Measurements from ENCODE around the gene RSU1. TPM values are rescaled to one million over a fixed set of nuclear protein-coding genes. Genes with fewer than 3 reads are reported as not detected.

The RSU1 gene
- total and polyA plus RNA-seq, 2 of the 13 experiments (the other 11 are each of a cell fraction or from before 2014, with no cell fraction given) = 32.3 to 35.1 TPM

GRCh38 chr10:16656895-16657294 lies 160.3 kb downstream of the RSU1 start (continued):
- TF ChIP-seq, protein P1, sequence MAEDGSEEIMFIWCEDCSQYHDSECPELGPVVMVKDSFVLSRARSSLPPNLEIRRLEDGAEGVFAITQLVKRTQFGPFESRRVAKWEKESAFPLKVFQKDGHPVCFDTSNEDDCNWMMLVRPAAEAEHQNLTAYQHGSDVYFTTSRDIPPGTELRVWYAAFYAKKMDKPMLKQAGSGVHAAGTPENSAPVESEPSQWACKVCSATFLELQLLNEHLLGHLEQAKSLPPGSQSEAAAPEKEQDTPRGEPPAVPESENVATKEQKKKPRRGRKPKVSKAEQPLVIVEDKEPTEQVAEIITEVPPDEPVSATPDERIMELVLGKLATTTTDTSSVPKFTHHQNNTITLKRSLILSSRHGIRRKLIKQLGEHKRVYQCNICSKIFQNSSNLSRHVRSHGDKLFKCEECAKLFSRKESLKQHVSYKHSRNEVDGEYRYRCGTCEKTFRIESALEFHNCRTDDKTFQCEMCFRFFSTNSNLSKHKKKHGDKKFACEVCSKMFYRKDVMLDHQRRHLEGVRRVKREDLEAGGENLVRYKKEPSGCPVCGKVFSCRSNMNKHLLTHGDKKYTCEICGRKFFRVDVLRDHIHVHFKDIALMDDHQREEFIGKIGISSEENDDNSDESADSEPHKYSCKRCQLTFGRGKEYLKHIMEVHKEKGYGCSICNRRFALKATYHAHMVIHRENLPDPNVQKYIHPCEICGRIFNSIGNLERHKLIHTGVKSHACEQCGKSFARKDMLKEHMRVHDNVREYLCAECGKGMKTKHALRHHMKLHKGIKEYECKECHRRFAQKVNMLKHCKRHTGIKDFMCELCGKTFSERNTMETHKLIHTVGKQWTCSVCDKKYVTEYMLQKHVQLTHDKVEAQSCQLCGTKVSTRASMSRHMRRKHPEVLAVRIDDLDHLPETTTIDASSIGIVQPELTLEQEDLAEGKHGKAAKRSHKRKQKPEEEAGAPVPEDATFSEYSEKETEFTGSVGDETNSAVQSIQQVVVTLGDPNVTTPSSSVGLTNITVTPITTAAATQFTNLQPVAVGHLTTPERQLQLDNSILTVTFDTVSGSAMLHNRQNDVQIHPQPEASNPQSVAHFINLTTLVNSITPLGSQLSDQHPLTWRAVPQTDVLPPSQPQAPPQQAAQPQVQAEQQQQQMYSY (CRISPR knock-in tag; IDR thresholded peaks at IDR 0.05) = no peak
- TF ChIP-seq POLR2A (IDR thresholded peaks at IDR 0.05; ENCODE audit: insufficient read depth in 1 of 2, low read depth in 2 of 2, low read length in 2 of 2) (no peak), EEA1 (CRISPR knock-in tag; IDR thresholded peaks at IDR 0.05; ENCODE audit: borderline replicate concordance) (no peak), CEBPB (IDR thresholded peaks at IDR 0.05; ENCODE audit: borderline replicate concordance, low read depth, low read length) (no peak)

GRCh38 chr10:16653224-16653623 lies 164.0 kb downstream of the RSU1 start:
- H3K9me3 ChIP-seq (ENCODE audit: low read length) = no peaks in the 10 kb centered on the region
- H2AFZ ChIP-seq (ENCODE audit: low read length) = no peak overlapping the region
- ChIA-PET POLR2A (no interaction called here), CTCF (ENCODE audit: low intra/inter-chr PET ratio, low total read pairs) (no interaction called here)
- no peaks in the 10 kb centered on the region for H3K36me3 ChIP-seq (replicated peaks in 1 of 2; ENCODE audit: control insufficient read depth in 1 of 2, insufficient read depth in 2 of 2, low read length in 2 of 2)
- H3K27me3 ChIP-seq (ENCODE audit: control insufficient read depth in 1 of 2, insufficient read depth in 2 of 2, low read length in 2 of 2) = no peaks in the 10 kb centered on the region
- H3K9ac ChIP-seq (ENCODE audit: insufficient read depth, low read depth, low read length) = no peak overlapping the region
- no TSS peak for BruUV-seq (replicated peaks)
- WGBS (ENCODE audit: low lambda C conversion rate) = 90% methylated on average over 4 of the region's 4 CpGs
- no peak overlapping the region for H3K4me3 ChIP-seq (replicated peaks in 1 of 3; ENCODE audit: insufficient read depth in 1 of 3, low read depth in 2 of 3, low read length in 3 of 3)
- H3K27ac ChIP-seq (ENCODE audit: extremely low read length, insufficient read depth, low read length) = no peak overlapping the region
- DNase-seq (ENCODE audit: low spot score) (no peak), ATAC-seq (no peak), FAIRE-seq (no peak)
- H4K20me1 ChIP-seq (ENCODE audit: insufficient read depth, low read length) = no peaks in the 10 kb centered on the region
- no peaks in the 10 kb centered on the region for H3K79me2 ChIP-seq (ENCODE audit: insufficient read depth, low read length)
- intact Hi-C loops (cut with micrococcal nuclease; ENCODE audit: unreplicated experiment) = no loop called here
- no peaks in the 10 kb centered on the region for H3K4me1 ChIP-seq (ENCODE audit: insufficient read depth, low read length)
- in situ Hi-C loops (cut with HindIII; ENCODE audit: extremely low pct_ligation_motif_present, low pct_unique_long_range_greater_than_20kb) = no loop called here
- H3K4me2 ChIP-seq (ENCODE audit: low read depth, low read length) = no peak overlapping the region
- TF ChIP-seq ZNF619 (CRISPR knock-in tag; IDR thresholded peaks at IDR 0.05) (no peak), TBP (CRISPR knock-in tag; IDR thresholded peaks at IDR 0.05) (no peak), SRF (IDR thresholded peaks at IDR 0.05; ENCODE audit: low read depth, low read length) (no peak), ZNF235 (CRISPR knock-in tag; IDR thresholded peaks at IDR 0.05; ENCODE audit: borderline replicate concordance) (no peak), PHF5A (CRISPR knock-in tag; IDR thresholded peaks at IDR 0.05; ENCODE audit: low read depth, unreplicated experiment) (no peak), ZNF839 (CRISPR knock-in tag; IDR thresholded peaks at IDR 0.05; ENCODE audit: borderline replicate concordance) (no peak), KLF6 (CRISPR knock-in tag; IDR thresholded peaks at IDR 0.05) (no peak), ZNF563 (CRISPR knock-in tag; IDR thresholded peaks at IDR 0.05) (no peak), SMYD3 (CRISPR knock-in tag; IDR thresholded peaks at IDR 0.05) (no peak), ZNF644 (CRISPR knock-in tag; IDR thresholded peaks at IDR 0.05; ENCODE audit: low read depth) (no peak), FOXK2 (IDR thresholded peaks at IDR 0.05) (no peak), CBX1 (IDR thresholded peaks at IDR 0.05; ENCODE audit: low read depth) (no peak), ZBTB21 (CRISPR knock-in tag; IDR thresholded peaks at IDR 0.05) (no peak), FLYWCH1 (CRISPR knock-in tag; IDR thresholded peaks at IDR 0.05) (no peak), ZNF775 (CRISPR knock-in tag; IDR thresholded peaks at IDR 0.05; ENCODE audit: borderline replicate concordance) (no peak), HNF4G (IDR thresholded peaks at IDR 0.05; ENCODE audit: borderline replicate concordance, low read depth, low read length) (no peak), HNF4G (CRISPR knock-in tag; IDR thresholded peaks at IDR 0.05; ENCODE audit: borderline replicate concordance, low read depth) (no peak)
- TF ChIP-seq, protein P2, sequence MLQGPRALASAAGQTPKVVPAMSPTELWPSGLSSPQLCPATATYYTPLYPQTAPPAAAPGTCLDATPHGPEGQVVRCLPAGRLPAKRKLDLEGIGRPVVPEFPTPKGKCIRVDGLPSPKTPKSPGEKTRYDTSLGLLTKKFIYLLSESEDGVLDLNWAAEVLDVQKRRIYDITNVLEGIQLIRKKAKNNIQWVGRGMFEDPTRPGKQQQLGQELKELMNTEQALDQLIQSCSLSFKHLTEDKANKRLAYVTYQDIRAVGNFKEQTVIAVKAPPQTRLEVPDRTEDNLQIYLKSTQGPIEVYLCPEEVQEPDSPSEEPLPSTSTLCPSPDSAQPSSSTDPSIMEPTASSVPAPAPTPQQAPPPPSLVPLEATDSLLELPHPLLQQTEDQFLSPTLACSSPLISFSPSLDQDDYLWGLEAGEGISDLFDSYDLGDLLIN (CRISPR knock-in tag; IDR thresholded peaks at IDR 0.05; ENCODE audit: borderline replicate concordance) = no peak

Measured in HepG2 (cell line).